Upper lobe of left lung (tissue), 4 donors: ENCODE data around the gene ST6GALNAC6.

ENCODE experiments used
- POLR2A ChIP-seq, 4 donors: fragments of 450-650 bp; IDR thresholded peaks; one replicate each; pipeline ENCODE4 v1.5.1; 2016 to 2017; ENCODE audit warnings: antibody characterized with exemption in 4 of 4, mild to moderate bottlenecking in 2 of 4
- POLR2AphosphoS5 ChIP-seq, 2 donors: sonication (generic); formaldehyde crosslinking; IDR thresholded peaks; one replicate each; pipeline ENCODE4 v1.5.1; 2017; ENCODE audit warnings: antibody characterized with exemption in 2 of 2
- TF ChIP-seq, protein P1 (sequence below), 6 experiments: fragments of 450-650 bp in 4 of 6; fragments of 200-600 bp in 2 of 6; sonication (generic) in 2 of 6; IDR thresholded peaks; one replicate each; pipeline ENCODE4 v1.5.1; 2016 to 2019; ENCODE audit warnings: antibody characterized with exemption in 6 of 6

DNA sequence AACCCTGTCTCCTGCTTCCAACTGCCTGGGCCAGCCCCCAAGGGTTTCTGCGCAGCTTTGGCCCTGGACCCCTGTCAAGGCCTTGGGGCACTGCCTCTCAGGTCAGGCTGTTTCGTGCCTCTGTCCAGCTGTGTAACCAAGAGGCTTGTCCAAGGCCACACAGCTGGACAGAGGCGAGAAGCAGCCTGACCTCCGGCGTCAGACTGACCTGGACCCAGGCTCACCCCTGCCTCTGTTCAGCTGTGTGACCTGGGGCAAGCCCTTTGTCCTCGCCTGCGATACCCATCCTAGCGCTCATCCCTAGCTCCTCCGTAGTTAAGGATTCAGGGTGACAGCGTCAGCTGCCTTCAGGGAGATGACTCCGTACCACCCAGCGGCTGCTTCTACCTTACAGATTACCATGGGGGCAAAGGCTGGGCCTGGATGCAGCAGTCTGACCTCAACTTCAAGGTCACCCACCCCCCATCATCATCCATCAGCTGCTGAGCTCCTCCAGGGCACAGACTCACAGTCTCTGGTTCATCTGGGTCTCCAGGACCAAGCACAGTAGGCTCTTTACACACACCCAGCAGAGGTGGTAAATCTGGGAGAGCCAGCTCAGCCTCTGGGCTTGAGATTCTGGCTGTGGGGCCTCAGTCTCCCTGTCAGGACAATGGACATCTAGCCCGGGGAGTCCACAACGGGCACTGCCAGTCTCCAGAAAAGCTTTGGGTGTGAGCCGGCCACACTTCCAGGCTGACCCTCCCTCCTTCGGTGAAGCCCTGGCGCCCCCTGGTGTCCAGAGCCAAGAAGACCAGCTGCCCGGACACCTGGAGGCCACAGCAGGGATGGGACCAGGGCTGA is 29.9 kb downstream of the ST6GALNAC6 start:
- TF ChIP-seq, protein P1, sequence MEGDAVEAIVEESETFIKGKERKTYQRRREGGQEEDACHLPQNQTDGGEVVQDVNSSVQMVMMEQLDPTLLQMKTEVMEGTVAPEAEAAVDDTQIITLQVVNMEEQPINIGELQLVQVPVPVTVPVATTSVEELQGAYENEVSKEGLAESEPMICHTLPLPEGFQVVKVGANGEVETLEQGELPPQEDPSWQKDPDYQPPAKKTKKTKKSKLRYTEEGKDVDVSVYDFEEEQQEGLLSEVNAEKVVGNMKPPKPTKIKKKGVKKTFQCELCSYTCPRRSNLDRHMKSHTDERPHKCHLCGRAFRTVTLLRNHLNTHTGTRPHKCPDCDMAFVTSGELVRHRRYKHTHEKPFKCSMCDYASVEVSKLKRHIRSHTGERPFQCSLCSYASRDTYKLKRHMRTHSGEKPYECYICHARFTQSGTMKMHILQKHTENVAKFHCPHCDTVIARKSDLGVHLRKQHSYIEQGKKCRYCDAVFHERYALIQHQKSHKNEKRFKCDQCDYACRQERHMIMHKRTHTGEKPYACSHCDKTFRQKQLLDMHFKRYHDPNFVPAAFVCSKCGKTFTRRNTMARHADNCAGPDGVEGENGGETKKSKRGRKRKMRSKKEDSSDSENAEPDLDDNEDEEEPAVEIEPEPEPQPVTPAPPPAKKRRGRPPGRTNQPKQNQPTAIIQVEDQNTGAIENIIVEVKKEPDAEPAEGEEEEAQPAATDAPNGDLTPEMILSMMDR (IDR thresholded peaks at IDR 0.05): peak; percentile 89 to 97 (median 94)
- TF ChIP-seq POLR2AphosphoS5 (IDR thresholded peaks at IDR 0.05) (peak; percentile 32 to 63), POLR2A (IDR thresholded peaks at IDR 0.05) (no peak)
